GM19240 (cell line): ENCODE measurements around the gene ARID3B.
"Not testable (repeated sequence)": the region's sequence is repeated elsewhere in the genome, so short reads cannot be mapped to it uniquely, and the experiment has no call there.

Source experiments
- DNase-seq: peaks from one replicate; pipeline ENCODE4 v3.0.0; 2011; ENCODE audit warnings: low spot score; ENCODE audit not compliant: insufficient read length

The ARID3B gene

GRCh38 chr15:74535388-74536084, 5.5 kb upstream of the ARID3B start:
- DNase-seq = no peak

GRCh38 chr15:74537736-74538135, 3.3 kb upstream of the ARID3B start:
- no peak for DNase-seq

- not testable (repeated sequence) for DNase-seq
Measured at GRCh38 chr15:74539521-74539920, 1.5 kb upstream of the ARID3B start.

- DNase-seq = no peak
Measured at GRCh38 chr15:74540161-74540760, 759 bp upstream of the ARID3B start.

- DNase-seq = peak; percentile 58
Measured at GRCh38 chr15:74541494-74542165, 610 bp downstream of the ARID3B start.

- DNase-seq = no peak
Measured at GRCh38 chr15:74542166-74543042, 1.4 kb downstream of the ARID3B start.

GRCh38 chr15:74543043-74543422, 2.0 kb downstream of the ARID3B start:
- DNase-seq = no peak

- DNase-seq = no peak
Measured at GRCh38 chr15:74543583-74543982, 2.6 kb downstream of the ARID3B start.

GRCh38 chr15:74545086-74545485, 4.1 kb downstream of the ARID3B start:
- DNase-seq = no peak

- DNase-seq = no peak
Measured at GRCh38 chr15:74545776-74546656, 5.0 kb downstream of the ARID3B start.

- DNase-seq = no peak
Measured at GRCh38 chr15:74547616-74548015, 6.6 kb downstream of the ARID3B start.

- no peak for DNase-seq
Measured at GRCh38 chr15:74548241-74548640, 7.2 kb downstream of the ARID3B start.

- DNase-seq = no peak
Measured at GRCh38 chr15:74549816-74550215, 8.8 kb downstream of the ARID3B start.

- DNase-seq = no peak
Measured at GRCh38 chr15:74551714-74552113, 10.7 kb downstream of the ARID3B start.

GRCh38 chr15:74552773-74553441, 11.9 kb downstream of the ARID3B start:
- no peak for DNase-seq

GRCh38 chr15:74555192-74555591, 14.2 kb downstream of the ARID3B start:
- DNase-seq = no peak

GRCh38 chr15:74558706-74559105, 17.7 kb downstream of the ARID3B start:
- no peak for DNase-seq

GRCh38 chr15:74563442-74563841, 22.4 kb downstream of the ARID3B start:
- no peak for DNase-seq

GRCh38 chr15:74564182-74564581, 23.2 kb downstream of the ARID3B start:
- DNase-seq = no peak

GRCh38 chr15:74565381-74566085, 24.5 kb downstream of the ARID3B start:
- no peak for DNase-seq
